ENCODE results near the gene SPATA16.

The SPATA16 gene

DNA sequence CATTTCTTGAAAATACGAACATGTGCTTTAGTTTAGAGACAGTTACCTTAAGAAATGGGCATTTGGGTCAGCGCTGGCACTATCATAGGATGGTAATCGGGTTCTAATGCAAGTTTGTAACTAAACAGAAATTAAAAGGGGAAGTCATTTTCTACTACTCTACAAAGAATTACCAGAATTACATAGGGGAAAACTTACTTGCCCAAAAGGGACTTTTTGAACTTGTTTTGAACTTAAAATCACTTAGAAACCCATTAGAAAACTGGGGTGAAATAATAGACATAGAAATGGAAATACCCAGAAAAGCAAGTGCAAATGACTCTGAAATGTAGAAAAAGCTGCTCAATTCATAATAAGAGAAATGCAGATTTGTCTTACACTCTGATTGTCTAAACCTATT, 44.9 kb downstream of the SPATA16 start:
- no peak overlapping the region for H3K9ac ChIP-seq (ENCODE audit: low read length)

DNA sequence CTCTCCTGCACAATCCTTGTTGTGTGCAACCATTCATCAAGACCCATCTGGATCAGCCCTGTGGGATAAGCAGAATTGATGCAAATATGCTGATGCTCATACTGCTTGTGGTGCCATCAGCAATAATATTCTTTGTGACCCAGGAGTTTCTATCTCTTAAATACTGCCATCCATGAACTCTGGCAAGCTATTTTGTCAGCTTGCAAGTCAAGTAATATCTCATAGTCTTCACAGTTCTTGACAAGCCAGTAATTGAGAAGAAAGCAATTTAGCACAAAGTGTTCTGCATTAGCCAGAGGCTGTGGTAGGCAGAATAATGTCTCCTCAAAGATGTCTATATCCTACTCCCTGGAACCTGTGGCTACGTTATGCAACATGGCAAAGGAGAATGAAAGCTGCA, 49.0 kb downstream of the SPATA16 start:
- Histone ChIP-seq H3K9ac (ENCODE audit: low read length) (no peak overlapping the region), H4K20me1 (ENCODE audit: insufficient read depth, low read length) (no peaks in the 10 kb centered on the region), H3K4me2 (ENCODE audit: low read depth, low read length) (no peak overlapping the region), H3K4me1 (ENCODE audit: low read length) (no peaks in the 10 kb centered on the region), H3K79me2 (ENCODE audit: low read length) (no peaks in the 10 kb centered on the region), H3K4me3 (ENCODE audit: low read length) (no peak overlapping the region), H2AFZ (ENCODE audit: low read length) (no peak overlapping the region), H3K36me3 (replicated peaks; ENCODE audit: insufficient read depth, low read length) (no peaks in the 10 kb centered on the region), H3K27ac (ENCODE audit: low read length) (no peak overlapping the region), H3K27me3 (replicated peaks; ENCODE audit: insufficient read depth, low read length) (no peaks in the 10 kb centered on the region), H3K9me2 (replicated peaks; ENCODE audit: insufficient read depth, low read length) (no peaks in the 10 kb centered on the region), H3F3A (ENCODE audit: insufficient read depth, low read length) (no peaks in the 10 kb centered on the region), H3K9me3 (replicated peaks; ENCODE audit: insufficient read depth, low read length) (no peaks in the 10 kb centered on the region)
- DNase-seq, result no peak
- TF ChIP-seq EZH2phosphoT487 (IDR thresholded peaks at IDR 0.05; ENCODE audit: low read length) (no peak), EZH2 (optimal IDR thresholded peaks at IDR 0.05; ENCODE audit: low read depth, low read length) (no peak)
- TF ChIP-seq, protein P1, sequence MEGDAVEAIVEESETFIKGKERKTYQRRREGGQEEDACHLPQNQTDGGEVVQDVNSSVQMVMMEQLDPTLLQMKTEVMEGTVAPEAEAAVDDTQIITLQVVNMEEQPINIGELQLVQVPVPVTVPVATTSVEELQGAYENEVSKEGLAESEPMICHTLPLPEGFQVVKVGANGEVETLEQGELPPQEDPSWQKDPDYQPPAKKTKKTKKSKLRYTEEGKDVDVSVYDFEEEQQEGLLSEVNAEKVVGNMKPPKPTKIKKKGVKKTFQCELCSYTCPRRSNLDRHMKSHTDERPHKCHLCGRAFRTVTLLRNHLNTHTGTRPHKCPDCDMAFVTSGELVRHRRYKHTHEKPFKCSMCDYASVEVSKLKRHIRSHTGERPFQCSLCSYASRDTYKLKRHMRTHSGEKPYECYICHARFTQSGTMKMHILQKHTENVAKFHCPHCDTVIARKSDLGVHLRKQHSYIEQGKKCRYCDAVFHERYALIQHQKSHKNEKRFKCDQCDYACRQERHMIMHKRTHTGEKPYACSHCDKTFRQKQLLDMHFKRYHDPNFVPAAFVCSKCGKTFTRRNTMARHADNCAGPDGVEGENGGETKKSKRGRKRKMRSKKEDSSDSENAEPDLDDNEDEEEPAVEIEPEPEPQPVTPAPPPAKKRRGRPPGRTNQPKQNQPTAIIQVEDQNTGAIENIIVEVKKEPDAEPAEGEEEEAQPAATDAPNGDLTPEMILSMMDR (IDR thresholded peaks at IDR 0.05; ENCODE audit: low read length), result no peak

More for the DNA sequence above, 44.9 kb downstream of the SPATA16 start:
- Histone ChIP-seq H3K9me2 (replicated peaks; ENCODE audit: insufficient read depth, low read length) (no peaks in the 10 kb centered on the region), H3K9me3 (replicated peaks; ENCODE audit: insufficient read depth, low read length) (no peaks in the 10 kb centered on the region), H3K4me2 (ENCODE audit: low read depth, low read length) (no peak overlapping the region), H3K27ac (ENCODE audit: low read length) (no peak overlapping the region), H3K36me3 (replicated peaks; ENCODE audit: insufficient read depth, low read length) (no peaks in the 10 kb centered on the region), H4K20me1 (ENCODE audit: insufficient read depth, low read length) (no peaks in the 10 kb centered on the region), H3F3A (ENCODE audit: insufficient read depth, low read length) (no peaks in the 10 kb centered on the region), H3K4me3 (ENCODE audit: low read length) (no peak overlapping the region), H3K4me1 (ENCODE audit: low read length) (no peaks in the 10 kb centered on the region), H3K79me2 (ENCODE audit: low read length) (no peaks in the 10 kb centered on the region), H2AFZ (ENCODE audit: low read length) (no peak overlapping the region), H3K27me3 (replicated peaks; ENCODE audit: insufficient read depth, low read length) (no peaks in the 10 kb centered on the region)
- DNase-seq, result no peak
- TF ChIP-seq EZH2 (optimal IDR thresholded peaks at IDR 0.05; ENCODE audit: low read depth, low read length) (no peak), EZH2phosphoT487 (IDR thresholded peaks at IDR 0.05; ENCODE audit: low read length) (no peak)
- TF ChIP-seq, protein P1 (IDR thresholded peaks at IDR 0.05; ENCODE audit: low read length), result no peak

DNA sequence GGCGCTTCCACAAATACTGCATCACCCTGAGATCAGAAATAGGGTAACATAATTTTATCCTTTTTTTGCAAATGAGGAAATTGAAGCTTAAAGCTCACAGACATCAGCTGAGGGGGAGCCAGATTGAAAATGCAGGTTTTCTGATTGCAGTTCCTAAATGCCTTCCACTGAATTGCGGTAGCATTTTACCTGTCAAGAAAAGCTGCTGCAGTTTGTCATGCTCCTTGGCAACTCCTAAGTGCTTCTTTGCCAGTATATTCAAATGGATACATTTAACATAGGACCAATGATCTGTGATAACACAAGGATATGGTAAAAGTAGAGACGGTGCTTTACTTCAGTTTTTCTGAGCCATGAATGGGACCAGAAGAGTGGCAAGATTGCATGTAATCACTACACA, 50.5 kb downstream of the SPATA16 start:
- Histone ChIP-seq H3K27me3 (replicated peaks; ENCODE audit: insufficient read depth, low read length) (no peaks in the 10 kb centered on the region), H3F3A (ENCODE audit: insufficient read depth, low read length) (no peaks in the 10 kb centered on the region), H3K27ac (ENCODE audit: low read length) (no peak overlapping the region), H3K9me2 (replicated peaks; ENCODE audit: insufficient read depth, low read length) (no peaks in the 10 kb centered on the region), H3K4me2 (ENCODE audit: low read depth, low read length) (no peak overlapping the region), H3K9ac (ENCODE audit: low read length) (no peak overlapping the region), H3K36me3 (replicated peaks; ENCODE audit: insufficient read depth, low read length) (no peaks in the 10 kb centered on the region), H3K79me2 (ENCODE audit: low read length) (no peaks in the 10 kb centered on the region), H3K4me3 (ENCODE audit: low read length) (no peak overlapping the region), H2AFZ (ENCODE audit: low read length) (no peak overlapping the region), H4K20me1 (ENCODE audit: insufficient read depth, low read length) (no peaks in the 10 kb centered on the region), H3K4me1 (ENCODE audit: low read length) (no peaks in the 10 kb centered on the region), H3K9me3 (replicated peaks; ENCODE audit: insufficient read depth, low read length) (no peaks in the 10 kb centered on the region)
- no peak for TF ChIP-seq EZH2phosphoT487 (IDR thresholded peaks at IDR 0.05; ENCODE audit: low read length)
- TF ChIP-seq, protein P1 (IDR thresholded peaks at IDR 0.05; ENCODE audit: low read length), result no peak
- no peak for TF ChIP-seq EZH2 (optimal IDR thresholded peaks at IDR 0.05; ENCODE audit: low read depth, low read length)
- DNase-seq, result no peak
